ENCODE results near the gene APCDD1.

DNA sequence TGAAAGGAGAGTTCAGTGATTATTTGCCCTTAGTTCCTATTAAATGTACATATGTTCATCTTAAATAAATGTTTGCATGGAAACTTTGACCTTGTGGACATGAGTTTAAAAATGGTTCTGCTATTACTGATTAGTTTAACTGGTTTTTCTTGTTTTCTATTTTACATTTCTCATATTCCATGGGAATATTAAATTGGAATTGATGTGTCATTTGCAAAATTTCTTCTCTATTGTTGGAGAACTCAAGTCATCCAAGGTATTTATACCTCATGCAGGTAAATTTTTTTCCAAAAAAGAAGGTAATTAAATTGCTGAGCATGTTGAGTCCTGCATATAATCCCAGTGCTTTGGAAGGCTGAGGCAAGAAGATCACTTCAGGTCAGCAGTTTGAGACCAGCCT, 45.4 kb upstream of the APCDD1 start:
- no peak for TF ChIP-seq POLR2A (IDR thresholded peaks at IDR 0.05)
- TF ChIP-seq, protein P1, sequence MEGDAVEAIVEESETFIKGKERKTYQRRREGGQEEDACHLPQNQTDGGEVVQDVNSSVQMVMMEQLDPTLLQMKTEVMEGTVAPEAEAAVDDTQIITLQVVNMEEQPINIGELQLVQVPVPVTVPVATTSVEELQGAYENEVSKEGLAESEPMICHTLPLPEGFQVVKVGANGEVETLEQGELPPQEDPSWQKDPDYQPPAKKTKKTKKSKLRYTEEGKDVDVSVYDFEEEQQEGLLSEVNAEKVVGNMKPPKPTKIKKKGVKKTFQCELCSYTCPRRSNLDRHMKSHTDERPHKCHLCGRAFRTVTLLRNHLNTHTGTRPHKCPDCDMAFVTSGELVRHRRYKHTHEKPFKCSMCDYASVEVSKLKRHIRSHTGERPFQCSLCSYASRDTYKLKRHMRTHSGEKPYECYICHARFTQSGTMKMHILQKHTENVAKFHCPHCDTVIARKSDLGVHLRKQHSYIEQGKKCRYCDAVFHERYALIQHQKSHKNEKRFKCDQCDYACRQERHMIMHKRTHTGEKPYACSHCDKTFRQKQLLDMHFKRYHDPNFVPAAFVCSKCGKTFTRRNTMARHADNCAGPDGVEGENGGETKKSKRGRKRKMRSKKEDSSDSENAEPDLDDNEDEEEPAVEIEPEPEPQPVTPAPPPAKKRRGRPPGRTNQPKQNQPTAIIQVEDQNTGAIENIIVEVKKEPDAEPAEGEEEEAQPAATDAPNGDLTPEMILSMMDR (IDR thresholded peaks at IDR 0.05) = no peak
